Measurements from ENCODE around the gene CORIN.
"Not testable (repeated sequence)": the region's sequence is repeated elsewhere in the genome, so short reads cannot be mapped to it uniquely, and the experiment has no call there.

CORIN gene

GRCh38 chr4:47721485-47721884, 116.4 kb downstream of the CORIN start:
- DNase-seq (ENCODE audit: low spot score) = no peak

DNA sequence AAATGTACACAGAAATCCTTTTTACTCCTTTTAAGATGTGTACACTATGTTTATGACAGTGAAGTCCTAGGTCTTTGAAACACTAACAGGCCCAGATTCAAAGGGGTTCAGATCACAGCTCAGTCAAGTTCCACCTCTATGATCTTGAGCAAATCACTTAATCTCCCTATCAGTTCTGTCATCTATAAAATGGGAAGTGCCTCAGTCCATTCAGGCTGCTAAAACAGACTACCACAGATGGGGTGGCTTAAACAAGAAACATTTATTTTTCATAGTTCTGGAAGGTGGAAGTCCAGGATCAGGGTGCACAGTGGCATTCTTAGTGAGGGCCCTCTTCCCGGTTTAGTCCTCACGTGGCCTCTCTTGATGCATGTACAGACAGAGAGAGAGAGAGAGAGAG, 117.1 kb downstream of the CORIN start:
- no peak for DNase-seq (ENCODE audit: low spot score)

DNA sequence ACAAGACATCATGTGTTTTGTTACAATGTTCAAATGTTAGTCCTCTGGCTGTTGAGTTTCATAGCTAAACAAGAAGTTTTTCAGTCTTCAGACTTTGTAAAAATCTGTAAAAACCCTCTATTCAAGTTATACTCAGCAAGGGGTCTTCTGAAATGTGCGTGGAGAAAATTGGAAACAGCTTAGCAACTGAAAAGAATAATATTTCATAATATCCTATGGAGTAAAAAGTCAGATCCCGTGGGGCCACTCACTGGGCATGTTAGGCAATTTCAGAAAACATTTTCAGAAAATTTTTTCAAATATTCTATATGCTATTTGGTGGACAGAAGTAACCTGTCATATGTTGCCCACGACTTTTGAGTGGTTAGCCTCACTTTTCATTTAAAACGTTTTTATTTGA, 118.3 kb downstream of the CORIN start:
- DNase-seq (ENCODE audit: low spot score) = no peak

GRCh38 chr4:47718696-47719095, 119.2 kb downstream of the CORIN start:
- DNase-seq (ENCODE audit: low spot score) = no peak

- no peak for DNase-seq (ENCODE audit: low spot score)
Observed at GRCh38 chr4:47717188-47717587, 120.7 kb downstream of the CORIN start.

- no peak for DNase-seq (ENCODE audit: low spot score)
Observed at GRCh38 chr4:47715716-47716416, 122.0 kb downstream of the CORIN start.

- DNase-seq (ENCODE audit: low spot score) = no peak
Observed at GRCh38 chr4:47714269-47714668, 123.6 kb downstream of the CORIN start.

GRCh38 chr4:47713129-47713834, 124.6 kb downstream of the CORIN start:
- DNase-seq (ENCODE audit: low spot score) = no peak

DNA sequence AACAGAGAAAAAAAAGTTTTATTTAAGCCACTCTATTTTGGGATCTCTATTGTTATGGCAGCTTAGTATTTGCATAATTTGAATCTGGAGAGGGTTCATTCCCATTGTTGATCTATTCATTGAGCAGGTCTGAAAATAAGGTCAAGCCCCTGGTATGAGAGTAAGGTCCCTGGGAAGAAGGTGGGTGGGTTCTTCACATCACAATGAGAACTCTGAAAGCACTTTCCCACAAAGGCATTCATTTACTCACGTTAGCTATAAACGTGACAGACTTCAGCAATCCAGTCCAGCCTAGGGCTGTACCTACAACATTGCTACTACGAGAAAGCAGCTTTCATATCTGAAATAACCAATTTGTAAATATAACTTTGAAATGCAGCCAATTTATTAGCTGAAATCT, 126.2 kb downstream of the CORIN start:
- no peak for DNase-seq (ENCODE audit: low spot score)

DNA sequence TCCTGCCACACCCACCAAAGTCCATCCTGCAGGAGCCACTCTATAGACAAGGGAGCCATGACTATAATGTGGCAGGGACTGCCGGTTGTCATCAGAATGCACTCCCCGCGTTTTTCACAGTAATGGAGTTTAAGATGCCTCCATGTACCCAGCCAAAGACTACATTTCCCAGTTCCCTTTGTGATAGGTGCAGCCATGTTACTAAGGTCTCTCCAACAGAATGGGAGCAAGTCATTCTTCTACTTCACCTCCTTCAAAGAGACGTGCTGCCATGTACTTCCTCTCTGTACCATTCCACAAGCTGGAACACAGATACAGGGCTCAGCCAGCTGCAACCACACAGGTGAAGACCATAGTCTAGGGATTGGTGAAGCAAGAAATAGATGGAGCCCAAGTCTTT, 126.7 kb downstream of the CORIN start:
- no peak for DNase-seq (ENCODE audit: low spot score)

GRCh38 chr4:47706352-47706751, 131.5 kb downstream of the CORIN start:
- not testable (repeated sequence) for DNase-seq (ENCODE audit: low spot score)

DNA sequence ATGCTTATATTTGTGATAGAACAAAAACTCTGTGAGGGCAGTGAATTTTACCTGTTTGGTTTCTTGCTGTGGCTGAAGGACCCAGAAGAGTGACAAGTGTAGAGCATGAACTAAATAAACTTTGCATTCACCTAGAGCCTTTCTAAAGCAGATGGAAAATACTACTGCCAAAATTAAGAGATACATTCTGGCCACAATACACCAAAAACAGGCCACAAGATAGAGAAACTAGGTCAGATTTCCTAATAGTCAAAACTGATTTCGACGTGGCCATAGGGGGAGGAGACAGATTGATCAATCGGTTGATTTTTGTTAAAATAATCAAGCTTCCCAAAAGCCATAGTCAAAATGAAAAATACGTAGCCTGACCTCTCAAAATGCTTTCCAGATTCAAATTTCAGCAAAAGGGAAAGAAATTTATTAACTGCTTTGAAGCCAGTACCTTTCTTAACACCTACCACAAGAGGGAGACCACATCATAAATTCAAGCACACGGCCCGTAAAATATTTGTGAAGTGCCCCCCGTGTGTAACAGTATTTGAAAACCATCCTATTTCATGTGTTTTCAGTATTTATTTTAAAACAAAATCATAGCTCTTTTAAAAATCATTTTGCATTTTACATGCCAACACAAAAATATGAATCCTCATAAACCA, 132.4 kb downstream of the CORIN start:
- DNase-seq (ENCODE audit: low spot score) = peak; percentile 74

- DNase-seq (ENCODE audit: low spot score) = peak; percentile 58
Observed at GRCh38 chr4:47704693-47705325, 133.1 kb downstream of the CORIN start.

- DNase-seq (ENCODE audit: low spot score) = no peak
Observed at GRCh38 chr4:47703956-47704355, 133.9 kb downstream of the CORIN start.

DNA sequence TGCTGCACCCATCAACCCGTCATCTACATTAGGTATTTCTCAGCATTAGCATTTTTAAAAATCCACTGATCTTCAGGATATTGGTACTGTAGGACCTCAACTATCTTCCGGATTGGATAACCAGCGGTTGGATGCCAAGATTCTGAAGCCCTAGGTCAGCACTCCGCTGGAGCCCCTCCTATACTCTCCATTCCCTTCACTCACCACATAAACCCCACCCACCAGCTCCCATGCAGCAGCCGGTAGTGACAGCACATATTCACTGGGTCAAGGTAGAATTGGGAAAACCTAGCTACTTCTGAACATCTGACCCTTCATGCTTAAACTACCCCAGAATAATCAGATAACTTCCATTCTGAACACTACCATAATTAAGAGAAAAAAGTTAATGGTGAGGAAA, 134.9 kb downstream of the CORIN start:
- DNase-seq (ENCODE audit: low spot score) = no peak

DNA sequence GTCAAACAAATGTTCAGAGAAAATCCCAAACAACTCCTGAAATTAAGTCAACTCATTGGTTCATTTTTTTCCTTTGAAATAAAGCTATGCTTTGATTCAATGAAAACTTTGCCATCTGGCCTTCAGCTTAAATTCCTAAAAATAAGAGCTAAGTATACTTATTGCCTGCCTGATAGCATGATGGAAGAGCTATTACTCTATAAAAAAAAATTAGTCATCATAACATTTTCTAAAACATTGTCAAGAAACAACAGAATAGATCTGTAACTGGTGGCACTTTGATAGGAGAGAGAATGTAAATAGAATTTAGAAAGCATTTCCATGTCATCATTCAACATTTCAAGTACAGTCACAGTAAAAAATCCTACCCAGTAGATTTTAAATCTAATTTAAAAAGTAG, 136.6 kb downstream of the CORIN start:
- no peak for DNase-seq (ENCODE audit: low spot score)

DNA sequence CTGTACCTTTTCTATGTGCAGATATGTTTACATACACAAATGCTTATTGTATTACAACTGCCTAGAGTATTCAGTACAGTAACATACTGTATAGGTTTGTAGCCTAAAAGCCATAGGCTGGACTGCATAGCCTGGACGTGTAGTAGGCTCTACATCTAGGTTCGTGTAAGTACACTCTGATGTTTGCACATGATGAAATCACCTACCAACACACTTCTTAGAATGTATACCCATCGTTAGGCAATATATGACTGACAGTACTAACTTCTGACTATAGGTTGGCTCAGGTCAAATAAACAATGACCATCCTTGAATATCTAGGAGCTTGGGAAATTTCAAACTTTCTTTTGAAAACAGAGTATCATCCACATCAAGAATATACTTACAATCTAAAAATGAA, 139.0 kb downstream of the CORIN start:
- DNase-seq (ENCODE audit: low spot score) = no peak

- no peak for DNase-seq (ENCODE audit: low spot score)
Observed at GRCh38 chr4:47696823-47697222, 141.0 kb downstream of the CORIN start.

GRCh38 chr4:47695260-47695659, 142.6 kb downstream of the CORIN start:
- no peak for DNase-seq (ENCODE audit: low spot score)

DNA sequence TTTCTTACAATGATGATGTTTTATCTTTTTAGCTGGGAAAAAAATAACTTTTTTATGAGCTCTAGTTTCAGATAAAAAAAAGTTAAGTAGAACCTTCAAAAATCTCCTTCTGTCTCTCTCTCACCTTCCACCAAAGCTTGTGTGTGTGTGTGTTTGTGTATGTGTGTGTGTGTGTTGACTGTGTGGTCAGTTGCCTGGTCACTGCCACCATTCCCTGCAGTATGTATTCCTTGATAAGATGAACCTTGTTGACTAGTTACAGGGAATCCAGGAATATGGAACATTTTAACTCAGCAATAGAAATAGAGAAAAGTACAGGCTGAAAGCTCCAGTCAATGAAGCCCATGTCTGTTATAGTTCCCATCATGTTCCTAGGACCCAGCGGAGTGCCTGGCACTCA, 143.5 kb downstream of the CORIN start:
- DNase-seq (ENCODE audit: low spot score) = no peak

DNA sequence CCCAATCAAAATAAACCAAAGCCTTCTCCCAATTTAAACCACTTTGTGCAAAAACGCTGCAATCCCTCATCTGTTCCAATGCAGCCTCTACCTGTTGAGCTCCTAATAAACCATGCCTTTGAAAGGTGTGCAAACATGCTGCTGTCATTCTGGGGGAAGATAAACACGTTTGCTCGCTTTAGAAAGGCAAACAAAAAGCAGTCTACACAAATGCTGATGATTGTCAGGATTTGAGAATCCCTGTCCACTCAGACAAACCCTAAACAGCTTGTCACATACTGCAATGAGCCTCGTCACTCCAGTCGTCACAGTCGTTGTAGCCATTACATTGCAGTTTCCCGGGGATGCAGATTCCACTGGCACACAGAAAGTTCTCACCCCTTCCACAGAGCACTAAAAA, 145.2 kb downstream of the CORIN start:
- no peak for DNase-seq (ENCODE audit: low spot score)

- not testable (repeated sequence) for DNase-seq (ENCODE audit: low spot score)
Observed at GRCh38 chr4:47691757-47692383, 146.0 kb downstream of the CORIN start.
